IgD-negative memory B cell (primary cell): ENCODE results near the gene USP32. TPM values are rescaled to one million over a fixed set of nuclear protein-coding genes. Genes with fewer than 3 reads are reported as not detected.
"Not testable (repeated sequence)": the region's sequence is repeated elsewhere in the genome, so short reads cannot be mapped to it uniquely, and the experiment has no call there.

Experiments
- H3K27ac Mint-ChIP-seq, 3 donors: one replicate each; pipeline ENCODE4 v1.8.0; 2020 to 2022; ENCODE audit warnings: mild to moderate bottlenecking in 3 of 3, mixed read lengths in 3 of 3, moderate library complexity in 1 of 3
- H3K27me3 Mint-ChIP-seq: one replicate; pipeline ENCODE4 v1.8.0; 2021; ENCODE audit warnings: mixed read lengths
- H3K36me3 Mint-ChIP-seq: one replicate; pipeline ENCODE4 v1.8.0; 2020; ENCODE audit warnings: mild to moderate bottlenecking, mixed read lengths
- H3K4me1 Mint-ChIP-seq, 3 donors: one replicate each; pipeline ENCODE4 v1.8.0; 2020 to 2022; ENCODE audit warnings: mixed read lengths in 3 of 3, mild to moderate bottlenecking in 1 of 3
- H3K4me3 Mint-ChIP-seq, 4 donors: one replicate each; pipeline ENCODE4 v1.8.0; 2020 to 2022; ENCODE audit warnings: mild to moderate bottlenecking in 4 of 4, mixed read lengths in 4 of 4, moderate library complexity in 3 of 4
- H3K9me3 Mint-ChIP-seq, 3 donors: one replicate each; pipeline ENCODE4 v1.8.0; 2020 to 2021; ENCODE audit warnings: mixed read lengths in 3 of 3, mild to moderate bottlenecking in 1 of 3
- polyA plus RNA-seq: library from polyadenylated mRNA; unstranded; fragments of 300-500 nt; fragmentation: Illumina TruSeq; gene quantifications from one replicate; pipeline ENCODE4 v1.2.3, GENCODE V29; 2021

Gene USP32, protein sequence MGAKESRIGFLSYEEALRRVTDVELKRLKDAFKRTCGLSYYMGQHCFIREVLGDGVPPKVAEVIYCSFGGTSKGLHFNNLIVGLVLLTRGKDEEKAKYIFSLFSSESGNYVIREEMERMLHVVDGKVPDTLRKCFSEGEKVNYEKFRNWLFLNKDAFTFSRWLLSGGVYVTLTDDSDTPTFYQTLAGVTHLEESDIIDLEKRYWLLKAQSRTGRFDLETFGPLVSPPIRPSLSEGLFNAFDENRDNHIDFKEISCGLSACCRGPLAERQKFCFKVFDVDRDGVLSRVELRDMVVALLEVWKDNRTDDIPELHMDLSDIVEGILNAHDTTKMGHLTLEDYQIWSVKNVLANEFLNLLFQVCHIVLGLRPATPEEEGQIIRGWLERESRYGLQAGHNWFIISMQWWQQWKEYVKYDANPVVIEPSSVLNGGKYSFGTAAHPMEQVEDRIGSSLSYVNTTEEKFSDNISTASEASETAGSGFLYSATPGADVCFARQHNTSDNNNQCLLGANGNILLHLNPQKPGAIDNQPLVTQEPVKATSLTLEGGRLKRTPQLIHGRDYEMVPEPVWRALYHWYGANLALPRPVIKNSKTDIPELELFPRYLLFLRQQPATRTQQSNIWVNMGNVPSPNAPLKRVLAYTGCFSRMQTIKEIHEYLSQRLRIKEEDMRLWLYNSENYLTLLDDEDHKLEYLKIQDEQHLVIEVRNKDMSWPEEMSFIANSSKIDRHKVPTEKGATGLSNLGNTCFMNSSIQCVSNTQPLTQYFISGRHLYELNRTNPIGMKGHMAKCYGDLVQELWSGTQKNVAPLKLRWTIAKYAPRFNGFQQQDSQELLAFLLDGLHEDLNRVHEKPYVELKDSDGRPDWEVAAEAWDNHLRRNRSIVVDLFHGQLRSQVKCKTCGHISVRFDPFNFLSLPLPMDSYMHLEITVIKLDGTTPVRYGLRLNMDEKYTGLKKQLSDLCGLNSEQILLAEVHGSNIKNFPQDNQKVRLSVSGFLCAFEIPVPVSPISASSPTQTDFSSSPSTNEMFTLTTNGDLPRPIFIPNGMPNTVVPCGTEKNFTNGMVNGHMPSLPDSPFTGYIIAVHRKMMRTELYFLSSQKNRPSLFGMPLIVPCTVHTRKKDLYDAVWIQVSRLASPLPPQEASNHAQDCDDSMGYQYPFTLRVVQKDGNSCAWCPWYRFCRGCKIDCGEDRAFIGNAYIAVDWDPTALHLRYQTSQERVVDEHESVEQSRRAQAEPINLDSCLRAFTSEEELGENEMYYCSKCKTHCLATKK (N-terminal part only)
- 6.5 TPM for polyA plus RNA-seq

DNA sequence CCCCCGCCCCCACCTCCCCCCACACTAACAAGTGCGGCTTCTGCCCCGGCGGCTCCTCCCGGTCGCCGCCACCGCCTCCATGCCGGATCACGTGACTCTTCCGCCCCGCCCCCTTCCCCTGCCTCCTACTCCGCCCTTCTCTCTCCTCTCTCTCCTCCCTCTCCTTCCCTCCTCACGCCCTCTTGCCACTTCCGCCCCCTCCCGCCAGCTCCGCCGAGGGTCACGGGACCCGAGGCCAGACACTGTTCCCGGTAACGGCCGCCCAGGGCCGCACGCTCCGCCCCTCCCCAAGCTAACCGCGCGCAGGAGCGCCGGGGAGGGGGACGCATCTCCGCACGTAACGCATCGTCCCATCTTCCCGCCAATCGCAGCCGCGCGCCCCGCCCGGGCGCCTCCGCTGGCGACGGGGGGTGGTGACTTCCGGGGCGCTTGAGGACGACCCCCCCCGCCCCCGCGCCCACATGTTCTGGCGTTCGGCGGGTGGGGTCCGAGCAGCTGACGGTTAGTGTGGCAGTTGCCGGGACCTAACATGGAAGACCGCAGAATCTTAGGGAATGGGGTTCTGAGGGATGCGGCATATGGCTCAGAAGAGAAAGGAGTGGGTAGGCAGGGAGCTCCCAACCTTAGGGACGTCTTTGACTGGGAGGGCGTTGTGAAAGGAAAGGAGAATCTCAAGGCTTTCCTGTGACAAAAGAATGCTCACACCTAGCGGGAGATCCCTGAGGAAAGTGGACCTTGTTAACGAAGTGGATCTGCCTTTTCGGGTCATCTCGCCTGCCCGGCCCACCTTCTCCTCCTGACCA lies at the start of gene USP32:
Gene USP32 (minus strand): TSS at position 92 of the 803 bp plus-strand sequence. CDS start 194 bp downstream, outside the sequence.
- no peaks in the 10 kb centered on the region for H3K27me3 Mint-ChIP-seq
- H3K27ac Mint-ChIP-seq: peak within 1 kb of the TSS; percentile 92 to 98 (median 98)
- H3K4me3 Mint-ChIP-seq: peak within 1 kb of the TSS; percentile 94 to 97 (median 96)
- no peaks in the 10 kb centered on the region for H3K9me3 Mint-ChIP-seq
- H3K4me1 Mint-ChIP-seq: peaks cover 27 to 49% (median 43%) of the 10 kb centered on the region in 3 donors
- no peaks in the 10 kb centered on the region for H3K36me3 Mint-ChIP-seq

DNA sequence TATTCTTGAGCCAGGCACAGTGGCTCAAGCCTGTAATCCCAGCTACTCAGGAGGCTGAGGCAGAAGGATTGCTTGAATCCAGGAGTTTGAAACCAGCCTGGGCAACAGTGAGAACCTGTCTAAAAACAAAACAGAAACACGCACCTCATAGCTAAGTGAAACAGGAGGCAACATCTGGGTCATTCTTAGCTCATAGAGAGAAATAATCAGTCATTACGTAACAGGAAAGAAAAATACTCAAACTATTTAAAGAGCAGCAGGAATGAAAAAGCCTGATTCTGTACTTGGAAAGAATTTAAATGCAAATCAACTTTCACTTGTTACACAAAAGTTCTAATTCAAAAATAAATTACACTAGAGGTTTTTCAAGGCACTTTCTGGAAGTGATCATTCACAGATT lies 47.6 kb upstream of the USP32 start:
- no peaks in the 10 kb centered on the region for H3K36me3 Mint-ChIP-seq

DNA sequence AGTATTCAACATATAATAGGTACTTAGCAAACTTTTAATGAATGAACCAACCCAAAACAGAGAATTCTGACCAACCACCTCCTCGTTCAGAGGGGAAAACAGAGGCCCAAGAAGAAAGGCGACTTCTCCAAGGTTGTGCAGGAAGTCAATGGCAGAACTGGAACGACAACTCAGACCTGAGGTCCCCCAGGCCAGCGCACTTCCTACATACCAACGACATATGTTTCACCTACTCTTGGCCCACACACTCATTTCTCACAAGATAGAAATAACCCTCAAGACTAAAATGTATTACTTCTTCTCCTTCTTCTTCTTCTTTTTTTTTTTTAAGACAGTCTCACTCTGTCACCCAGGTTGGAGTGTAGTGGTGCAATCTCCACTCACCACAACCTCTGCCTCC lies 44.7 kb upstream of the USP32 start:
- Mint-ChIP-seq H3K4me3 (no peak overlapping the region), H3K36me3 (no peaks in the 10 kb centered on the region), H3K9me3 (peaks cover 0 to 7% (median 6%) of the 10 kb centered on the region in 3 donors), H3K27me3 (peaks cover 2% of the 10 kb centered on the region), H3K4me1 (peaks cover 2 to 5% (median 2%) of the 10 kb centered on the region in 3 donors), H3K27ac (no peak overlapping the region)

More for the DNA sequence above, 47.6 kb upstream of the USP32 start:
- H3K4me3 Mint-ChIP-seq: no peak overlapping the region
- peaks cover 2 to 5% (median 2%) of the 10 kb centered on the region in 3 donors for H3K4me1 Mint-ChIP-seq
- no peak overlapping the region for H3K27ac Mint-ChIP-seq
- no peaks in the 10 kb centered on the region for H3K9me3 Mint-ChIP-seq
- H3K27me3 Mint-ChIP-seq: peaks cover 2% of the 10 kb centered on the region

DNA sequence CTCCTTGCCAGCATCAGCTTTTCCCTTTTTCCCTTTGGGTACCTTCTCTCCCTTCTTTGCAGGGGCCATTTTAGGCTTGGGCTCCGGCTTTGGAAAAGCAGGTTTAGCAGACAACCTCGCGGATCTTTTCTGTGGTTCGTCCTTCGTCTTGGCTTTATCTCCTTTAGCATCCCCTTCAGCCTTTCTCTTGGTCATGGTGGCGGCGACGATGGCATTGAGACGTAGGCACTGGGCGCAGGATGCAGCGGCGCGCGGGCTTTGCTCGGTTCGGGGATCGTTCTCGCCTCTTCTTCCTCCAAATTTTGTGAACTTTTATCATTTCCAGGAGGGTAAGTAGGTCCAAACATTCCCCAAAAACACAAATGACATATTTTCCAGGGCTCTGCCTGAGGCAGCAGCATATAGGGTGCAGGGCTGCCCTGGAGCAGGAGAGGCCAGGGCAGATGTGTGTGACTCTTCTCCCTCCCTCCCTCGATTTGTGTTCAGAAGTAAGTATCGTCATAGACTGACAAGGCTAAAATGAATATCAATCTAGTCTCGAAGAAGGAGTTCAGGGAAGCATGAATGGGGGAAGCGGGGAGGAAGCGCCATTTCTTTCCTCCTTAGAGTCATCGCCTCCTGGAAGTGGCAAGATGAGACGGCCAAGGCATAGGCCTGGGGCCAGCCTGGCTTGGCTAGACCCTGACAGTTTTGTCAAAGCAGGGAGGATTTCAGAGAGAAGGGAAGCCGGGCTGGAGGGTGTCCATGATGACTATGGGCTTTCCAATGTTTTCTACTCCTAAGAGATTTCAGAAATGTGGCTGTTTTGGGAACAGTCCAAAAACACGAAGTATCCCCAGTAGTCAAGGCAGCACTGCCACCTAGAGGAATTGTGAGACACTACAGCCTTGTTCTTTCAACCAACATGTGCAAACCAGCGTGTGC lies 43.6 kb upstream of the USP32 start:
- H3K9me3 Mint-ChIP-seq: peaks cover 0 to 7% (median 6%) of the 10 kb centered on the region in 3 donors
- H3K27ac Mint-ChIP-seq: peak overlapping the region in 1 of 3 donors; percentile 49
- peaks cover 2 to 5% (median 2%) of the 10 kb centered on the region in 3 donors for H3K4me1 Mint-ChIP-seq
- no peak overlapping the region for H3K4me3 Mint-ChIP-seq
- peaks cover 2% of the 10 kb centered on the region for H3K36me3 Mint-ChIP-seq
- peaks cover 2% of the 10 kb centered on the region for H3K27me3 Mint-ChIP-seq

DNA sequence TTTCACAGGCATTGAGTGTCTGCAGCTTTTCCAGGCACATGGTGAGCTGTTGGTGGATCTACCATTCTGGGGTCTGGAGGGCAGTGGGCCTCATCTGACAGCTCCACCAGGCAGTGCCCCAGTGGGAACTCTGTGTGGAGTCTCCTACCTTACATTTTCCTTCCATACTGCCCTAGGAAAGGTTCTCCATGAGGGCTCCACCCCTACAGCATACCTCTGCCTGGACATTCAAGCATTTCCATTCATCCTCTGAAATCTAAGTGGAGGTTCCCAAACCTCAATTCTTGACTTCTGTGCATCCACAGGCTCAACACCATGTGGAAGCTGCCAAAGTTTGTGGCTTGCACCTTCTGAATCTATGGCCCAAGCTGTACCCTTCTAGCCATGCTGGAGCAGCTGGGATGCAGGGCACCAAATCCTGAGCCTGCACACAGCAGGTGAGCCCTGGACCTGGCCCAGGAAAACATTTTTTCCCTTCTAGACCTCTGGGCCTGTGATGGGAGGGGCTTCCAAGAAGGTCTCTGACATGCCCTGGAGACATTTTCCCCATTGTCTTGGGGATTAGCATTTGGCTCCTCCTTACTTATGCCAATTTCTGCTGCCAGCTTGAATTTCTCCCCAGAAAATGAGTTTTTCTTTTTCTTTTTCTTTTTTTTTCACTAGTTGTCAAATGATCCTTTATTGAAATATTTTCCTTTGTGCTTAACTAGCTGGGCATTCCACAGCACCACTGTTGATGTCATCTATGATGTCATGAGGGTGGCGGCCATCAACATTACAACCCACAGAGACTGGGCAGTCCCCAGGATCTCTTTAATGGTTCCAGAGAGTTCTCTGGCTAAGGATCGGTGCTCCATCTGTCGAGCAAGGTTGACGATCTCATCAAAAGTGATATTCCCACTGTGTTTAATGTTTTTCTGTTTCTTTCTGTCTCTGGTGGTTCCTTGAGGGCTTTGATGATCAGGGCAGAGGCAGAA lies 41.4 kb upstream of the USP32 start:
- H3K36me3 Mint-ChIP-seq, H3K27ac Mint-ChIP-seq, H3K27me3 Mint-ChIP-seq, H3K4me1 Mint-ChIP-seq, H3K9me3 Mint-ChIP-seq: not testable (repeated sequence)
- H3K4me3 Mint-ChIP-seq: peak overlapping the region in 1 of 4 donors; percentile 20

DNA sequence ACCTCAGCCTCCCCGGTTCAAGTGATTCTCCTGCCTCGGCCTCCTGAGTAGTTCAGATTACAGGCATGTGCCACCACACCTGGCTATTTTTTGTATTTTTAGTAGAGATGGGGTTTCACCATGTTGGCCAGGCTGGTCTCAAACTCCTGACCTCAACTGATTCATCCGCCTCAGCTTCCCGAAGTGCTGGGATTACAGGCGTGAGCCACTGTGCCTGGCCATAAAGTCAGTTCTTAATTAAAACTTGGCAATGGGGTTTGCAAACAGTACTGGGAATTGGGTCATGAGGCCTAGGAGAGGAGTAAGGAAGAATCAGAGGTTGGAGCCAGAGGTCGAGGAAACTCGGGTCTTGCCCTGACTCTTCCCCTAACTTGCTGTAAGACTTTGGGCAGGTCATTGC lies 38.6 kb upstream of the USP32 start:
- H3K4me1 Mint-ChIP-seq, H3K9me3 Mint-ChIP-seq, H3K36me3 Mint-ChIP-seq, H3K27me3 Mint-ChIP-seq, H3K4me3 Mint-ChIP-seq, H3K27ac Mint-ChIP-seq: not testable (repeated sequence)

DNA sequence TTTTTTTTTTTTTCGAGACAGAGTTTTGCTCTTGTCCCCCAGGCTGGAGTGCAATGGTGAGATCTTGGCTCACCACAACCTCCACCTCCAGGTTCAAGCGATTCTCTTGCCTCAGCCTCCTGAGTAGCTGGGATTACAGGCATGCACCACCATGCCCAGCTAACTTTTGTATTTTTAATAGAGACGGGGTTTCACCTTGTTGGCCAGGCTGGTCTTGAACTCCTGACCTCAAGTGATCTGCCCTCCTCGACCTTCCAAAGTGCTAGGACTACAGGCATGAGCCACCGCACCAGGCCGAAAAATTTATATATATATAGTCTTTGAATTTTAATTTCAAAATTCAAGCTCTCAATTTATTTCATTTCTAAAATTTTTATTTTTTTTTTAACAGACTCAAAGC lies 36.6 kb upstream of the USP32 start:
- peak overlapping the region in 1 of 3 donors; percentile 35 for H3K27ac Mint-ChIP-seq
- H3K4me3 Mint-ChIP-seq, H3K27me3 Mint-ChIP-seq, H3K36me3 Mint-ChIP-seq, H3K9me3 Mint-ChIP-seq, H3K4me1 Mint-ChIP-seq: not testable (repeated sequence)

DNA sequence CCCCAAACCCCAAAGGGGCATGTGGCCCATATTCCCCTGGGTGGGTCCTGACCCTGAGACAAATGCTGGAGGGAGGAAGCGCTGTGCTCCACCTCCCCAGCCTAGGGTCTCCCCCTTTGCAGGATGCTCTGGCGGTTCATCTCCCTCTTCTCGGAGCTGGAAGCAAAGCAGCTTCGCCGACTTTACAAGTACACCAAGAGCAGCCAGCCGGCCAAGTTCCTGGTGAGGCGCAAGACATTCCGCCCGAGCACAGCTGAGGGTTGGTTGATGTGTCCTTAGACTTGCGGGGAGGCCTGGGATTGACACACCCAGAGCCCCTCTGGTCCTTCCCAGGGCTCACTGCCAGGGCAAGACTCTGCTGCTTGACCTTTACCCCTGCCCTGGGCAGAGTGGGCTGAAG lies 34.7 kb upstream of the USP32 start:
- H3K36me3 Mint-ChIP-seq: peaks cover 4% of the 10 kb centered on the region
- no peak overlapping the region for H3K27ac Mint-ChIP-seq
- H3K27me3 Mint-ChIP-seq: no peaks in the 10 kb centered on the region
- H3K4me3 Mint-ChIP-seq: no peak overlapping the region
- H3K4me1 Mint-ChIP-seq: peaks cover 4% of the 10 kb centered on the region in 3 donors
- H3K9me3 Mint-ChIP-seq: peaks cover 0 to 3% (median 0%) of the 10 kb centered on the region in 3 donors

DNA sequence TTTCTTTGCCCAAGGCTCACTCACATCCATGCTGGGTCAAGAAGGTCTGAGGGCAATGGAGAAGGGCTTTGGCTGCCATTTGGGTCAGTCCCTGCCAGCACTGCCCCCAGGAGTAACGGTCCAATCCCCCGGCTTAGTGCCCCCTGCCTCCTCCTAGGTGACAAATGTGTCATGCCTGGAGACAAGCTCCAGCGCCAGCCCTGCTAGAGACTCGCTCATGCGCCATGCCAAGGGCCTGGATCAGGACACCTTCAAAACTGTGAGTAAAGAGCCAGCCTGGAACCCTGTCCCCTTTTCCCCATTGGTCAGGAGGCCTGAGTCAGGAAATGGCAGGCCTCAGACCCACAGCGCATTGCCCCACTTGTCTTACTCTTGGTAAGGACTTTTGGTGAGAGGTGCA lies 33.7 kb upstream of the USP32 start:
- H3K4me3 Mint-ChIP-seq: peak overlapping the region in 1 of 4 donors; percentile 59
- peaks cover 2% of the 10 kb centered on the region for H3K36me3 Mint-ChIP-seq
- no peaks in the 10 kb centered on the region for H3K27me3 Mint-ChIP-seq
- H3K27ac Mint-ChIP-seq: peak overlapping the region in 2 of 3 donors; percentile 33 to 52
- peaks cover 0 to 3% (median 0%) of the 10 kb centered on the region in 3 donors for H3K9me3 Mint-ChIP-seq
- H3K4me1 Mint-ChIP-seq: peaks cover 8 to 10% (median 8%) of the 10 kb centered on the region in 3 donors

DNA sequence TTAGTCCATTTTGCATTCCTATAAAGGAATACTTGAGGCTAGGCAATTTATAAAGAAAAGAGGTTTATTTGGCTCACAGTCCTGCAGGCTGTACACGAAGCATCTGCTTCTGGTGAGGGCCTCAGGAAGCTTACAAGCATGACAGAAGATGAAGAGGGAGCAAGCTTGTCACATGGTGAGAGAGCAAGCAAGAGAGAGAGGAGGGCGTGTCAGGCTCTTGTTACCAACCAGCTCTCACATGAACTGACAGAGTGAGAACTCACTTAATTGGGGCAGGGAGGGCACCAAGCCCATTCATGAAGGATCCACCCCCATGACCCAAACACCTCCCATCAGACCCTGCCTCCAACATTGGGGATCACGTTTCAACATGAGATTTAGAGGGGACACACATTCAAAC lies 31.9 kb upstream of the USP32 start:
- Mint-ChIP-seq H3K9me3 (peaks cover 0 to 3% (median 0%) of the 10 kb centered on the region in 3 donors), H3K36me3 (peaks cover 2% of the 10 kb centered on the region), H3K27ac (peak overlapping the region in 1 of 3 donors; percentile 9), H3K4me1 (peaks cover 8 to 10% (median 8%) of the 10 kb centered on the region in 3 donors), H3K27me3 (no peaks in the 10 kb centered on the region), H3K4me3 (peak overlapping the region in 1 of 4 donors; percentile 54)

DNA sequence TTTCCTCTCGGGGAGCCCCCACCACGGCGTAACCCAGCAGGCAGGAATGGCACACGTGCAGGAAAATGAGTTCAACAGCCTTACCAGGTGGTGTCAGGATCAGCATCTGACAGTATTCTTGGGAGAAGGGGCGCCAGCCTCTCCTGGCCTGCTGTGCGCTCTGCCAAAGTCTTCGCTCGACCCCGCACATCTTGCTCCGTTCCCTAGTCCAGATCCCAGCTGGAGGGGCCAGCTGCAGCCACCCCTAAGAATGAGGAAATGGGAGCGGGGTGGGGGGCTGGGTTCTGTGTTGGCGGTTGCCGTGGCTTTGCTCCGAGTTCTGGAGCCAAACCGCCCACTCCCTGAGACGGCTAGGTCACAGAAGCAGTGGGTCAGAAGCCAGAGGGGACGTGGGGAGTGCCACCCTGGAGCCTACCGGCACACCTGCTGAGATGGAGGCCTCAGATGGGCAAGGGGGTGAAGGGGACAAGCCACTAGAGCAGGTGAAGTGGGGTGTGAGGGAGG lies 30.3 kb upstream of the USP32 start, which contains the start of gene CHCT1:
Gene CHCT1 (plus strand): TSS at position 328 of the 504 bp plus-strand sequence. CDS start 104 bp downstream, at position 432.
- Mint-ChIP-seq H3K27ac (peak within 1 kb of the TSS; percentile 82 to 93 (median 91)), H3K36me3 (peaks cover 2% of the 10 kb centered on the region), H3K9me3 (peaks cover 0 to 3% (median 0%) of the 10 kb centered on the region in 3 donors), H3K4me3 (peak within 1 kb of the TSS; percentile 80 to 93 (median 88)), H3K27me3 (no peaks in the 10 kb centered on the region), H3K4me1 (peaks cover 8 to 10% (median 8%) of the 10 kb centered on the region in 3 donors)
